Vagina (tissue), 2 donors: ENCODE results near the gene RHBDD1. TPM values are rescaled to one million over a fixed set of nuclear protein-coding genes. Genes with fewer than 3 reads are reported as not detected.

Source experiments
- DNase-seq, 2 donors: peaks; one replicate each; pipeline ENCODE4 v3.0.0-alpha.2; 2017; ENCODE audit errors: extremely low spot score in 2 of 2
- H3K27ac ChIP-seq: fragments of 200-600 bp; sonication (generic); one replicate; pipeline ENCODE4 v1.5.1; 2019
- H3K27me3 ChIP-seq: fragments of 200-600 bp; sonication (generic); one replicate; pipeline ENCODE4 v1.5.1; 2019
- H3K36me3 ChIP-seq, 2 donors: fragments of 200-600 bp; sonication (generic); one replicate each; pipeline ENCODE4 v1.5.1; 2017 to 2019
- H3K4me1 ChIP-seq: fragments of 200-600 bp; sonication (generic); one replicate; pipeline ENCODE4 v1.5.1; 2019
- H3K4me3 ChIP-seq, 2 donors: fragments of 200-600 bp; sonication (generic); 1 replicate in 1 of 2; 2 replicates in 1 of 2; pipeline ENCODE4 v1.5.1; 2016 to 2019
- H3K9me3 ChIP-seq: fragments of 200-600 bp; sonication (generic); one replicate; pipeline ENCODE4 v1.5.1; 2019
- CTCF ChIP-seq, 3 experiments: fragments of 450-650 bp in 2 of 3; fragments of 200-600 bp in 1 of 3; sonication (generic) in 1 of 3; IDR thresholded peaks; one replicate each; pipeline ENCODE4 v1.5.1; 2017 to 2019; ENCODE audit warnings: antibody characterized with exemption in 3 of 3, mild to moderate bottlenecking in 2 of 3, moderate library complexity in 2 of 3
- POLR2A ChIP-seq, 2 donors: fragments of 450-650 bp; IDR thresholded peaks; one replicate each; pipeline ENCODE4 v1.6.1; 2017; ENCODE audit warnings: antibody characterized with exemption in 2 of 2, mild to moderate bottlenecking in 2 of 2, moderate library complexity in 2 of 2
- POLR2AphosphoS5 ChIP-seq, 2 donors: sonication (generic); formaldehyde crosslinking; IDR thresholded peaks; one replicate each; pipeline ENCODE4 v1.9.0; 2017; ENCODE audit warnings: antibody characterized with exemption in 2 of 2, mild to moderate bottlenecking in 2 of 2, low read depth in 1 of 2; ENCODE audit not compliant: insufficient read depth in 1 of 2
- intact Hi-C: fragments of 100-400 bp; cut with DNase I; formaldehyde crosslinking; loops from one replicate; pipeline ENCODE4 v1.15.1; 2023
- total RNA-seq: library from RNA; depleted of rRNA; stranded (reverse); fragments of >200 nt; gene quantifications from one replicate; pipeline ENCODE4 v1.2.3, GENCODE V29; 2016

RHBDD1 gene
- total RNA-seq, 1 donor from 2014 or later: 27.3 TPM

DNA sequence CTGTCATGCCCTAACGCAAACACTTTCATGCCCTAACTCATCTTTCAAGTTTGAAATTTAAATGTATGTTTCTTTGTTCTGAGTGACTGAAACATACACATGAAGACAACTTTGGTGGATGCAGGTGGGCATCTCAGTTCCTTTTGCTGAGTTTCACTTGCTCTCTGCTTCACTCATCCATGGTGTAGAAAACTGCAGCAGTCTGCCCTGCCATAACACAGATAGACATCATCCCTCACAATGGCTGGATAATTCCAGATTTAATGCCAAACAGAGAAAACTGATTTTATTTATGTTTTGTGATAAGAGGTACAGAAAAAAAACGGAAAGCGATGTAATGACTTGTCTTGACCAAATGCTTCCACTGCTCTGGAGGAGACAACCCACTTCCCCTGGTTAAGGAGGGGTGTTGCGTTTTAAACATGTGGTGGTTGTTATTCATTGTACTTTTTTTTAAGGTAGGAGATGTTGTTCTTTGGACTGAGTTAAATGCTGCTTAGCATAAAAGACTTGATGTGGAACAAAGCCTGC lies 70.4 kb downstream of the RHBDD1 start:
- H3K27me3 ChIP-seq: no peaks in the 10 kb centered on the region
- DNase-seq: no peak
- H3K9me3 ChIP-seq: no peaks in the 10 kb centered on the region
- no peaks in the 10 kb centered on the region for H3K36me3 ChIP-seq
- H3K4me3 ChIP-seq: no peak overlapping the region
- peaks cover 4% of the 10 kb centered on the region for H3K4me1 ChIP-seq
- TF ChIP-seq POLR2AphosphoS5 (IDR thresholded peaks at IDR 0.05; ENCODE audit: insufficient read depth in 1 of 2, low read depth in 1 of 2) (no peak), CTCF (IDR thresholded peaks at IDR 0.05) (no peak), POLR2A (IDR thresholded peaks at IDR 0.05) (no peak)
- intact Hi-C loops: no loop called here
- no peak overlapping the region for H3K27ac ChIP-seq

- H3K36me3 ChIP-seq: no peaks in the 10 kb centered on the region
- peaks cover 4% of the 10 kb centered on the region for H3K4me1 ChIP-seq
- H3K27me3 ChIP-seq: no peaks in the 10 kb centered on the region
- no peak overlapping the region for H3K27ac ChIP-seq
- no peak overlapping the region for H3K4me3 ChIP-seq
- no peaks in the 10 kb centered on the region for H3K9me3 ChIP-seq
- no peak for DNase-seq
- intact Hi-C loops: no loop called here
- TF ChIP-seq POLR2AphosphoS5 (IDR thresholded peaks at IDR 0.05; ENCODE audit: insufficient read depth in 1 of 2, low read depth in 1 of 2) (no peak), CTCF (IDR thresholded peaks at IDR 0.05) (no peak), POLR2A (IDR thresholded peaks at IDR 0.05) (no peak)
Measured at GRCh38 chr2:226909126-226909525, 73.3 kb downstream of the RHBDD1 start.

- TF ChIP-seq POLR2A (IDR thresholded peaks at IDR 0.05) (no peak), POLR2AphosphoS5 (IDR thresholded peaks at IDR 0.05; ENCODE audit: insufficient read depth in 1 of 2, low read depth in 1 of 2) (no peak), CTCF (IDR thresholded peaks at IDR 0.05) (no peak)
- Histone ChIP-seq H3K27me3 (no peaks in the 10 kb centered on the region), H3K4me3 (no peak overlapping the region), H3K27ac (no peak overlapping the region), H3K36me3 (no peaks in the 10 kb centered on the region), H3K9me3 (no peaks in the 10 kb centered on the region), H3K4me1 (peaks cover 4% of the 10 kb centered on the region)
- intact Hi-C loops: no loop called here
- no peak for DNase-seq
Measured at GRCh38 chr2:226909836-226910235, 74.0 kb downstream of the RHBDD1 start.

DNA sequence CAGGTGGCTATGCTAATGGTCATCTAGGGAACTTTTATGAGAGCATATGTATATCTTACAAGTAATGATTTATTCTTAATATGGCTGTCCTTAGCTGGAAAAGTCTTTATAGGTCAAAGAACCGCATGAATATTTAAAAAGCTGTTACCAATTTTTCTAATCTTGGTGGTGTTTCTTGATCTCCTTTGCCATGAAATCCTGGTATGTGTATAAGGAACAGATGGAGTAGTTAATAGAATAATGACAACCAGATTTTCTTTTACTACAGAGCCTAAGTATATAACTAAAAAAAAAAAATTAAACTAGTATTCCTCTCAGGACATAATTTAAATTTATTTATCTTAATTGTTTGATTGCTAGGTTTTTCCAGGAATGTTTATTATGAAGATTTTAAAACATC lies 74.5 kb downstream of the RHBDD1 start:
- Histone ChIP-seq H3K27me3 (no peaks in the 10 kb centered on the region), H3K27ac (no peak overlapping the region), H3K4me1 (peaks cover 4% of the 10 kb centered on the region), H3K4me3 (no peak overlapping the region), H3K36me3 (no peaks in the 10 kb centered on the region), H3K9me3 (no peaks in the 10 kb centered on the region)
- no peak for TF ChIP-seq POLR2A (IDR thresholded peaks at IDR 0.05)
- no peak for TF ChIP-seq POLR2AphosphoS5 (IDR thresholded peaks at IDR 0.05; ENCODE audit: insufficient read depth in 1 of 2, low read depth in 1 of 2)
- no peak for TF ChIP-seq CTCF (IDR thresholded peaks at IDR 0.05)
- intact Hi-C loops: no loop called here
- DNase-seq: no peak

GRCh38 chr2:226911932-226912331 lies 76.1 kb downstream of the RHBDD1 start:
- DNase-seq: no peak
- H3K27ac ChIP-seq: no peak overlapping the region
- H3K4me1 ChIP-seq: peaks cover 4% of the 10 kb centered on the region
- H3K9me3 ChIP-seq: no peaks in the 10 kb centered on the region
- no peaks in the 10 kb centered on the region for H3K27me3 ChIP-seq
- H3K36me3 ChIP-seq: no peaks in the 10 kb centered on the region
- intact Hi-C loops: no loop called here
- no peak for TF ChIP-seq POLR2A (IDR thresholded peaks at IDR 0.05)
- TF ChIP-seq CTCF (IDR thresholded peaks at IDR 0.05): no peak
- TF ChIP-seq POLR2AphosphoS5 (IDR thresholded peaks at IDR 0.05; ENCODE audit: insufficient read depth in 1 of 2, low read depth in 1 of 2): no peak
- no peak overlapping the region for H3K4me3 ChIP-seq
